ENCODE measurements around the gene SLC2A13. TPM values are rescaled to one million over a fixed set of nuclear protein-coding genes. Genes with fewer than 3 reads are reported as not detected.

SLC2A13 gene
- total and polyA plus RNA-seq, 4 donors, result 3.2 to 21.4 (median 7.4) TPM

DNA sequence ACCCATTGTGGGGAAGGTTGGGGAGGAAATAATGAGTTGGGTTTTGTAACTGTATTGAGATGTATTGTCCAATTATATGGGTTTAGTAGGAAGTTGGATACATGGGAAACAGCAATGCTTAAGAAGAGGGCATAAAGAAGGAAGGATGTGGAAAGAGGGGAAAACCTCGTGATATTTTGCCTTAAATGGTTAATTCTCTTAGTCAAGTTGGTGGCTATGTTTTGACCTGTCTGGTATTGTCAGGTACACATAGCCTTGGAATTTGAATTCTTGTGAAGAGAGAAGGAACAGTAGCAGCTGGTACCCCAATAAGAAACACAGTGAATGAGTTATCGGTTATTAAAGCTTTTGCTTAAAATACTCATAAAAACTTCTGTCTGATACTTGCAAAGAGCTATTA, 32.6 kb upstream of the SLC2A13 start:
- Histone ChIP-seq H3K27me3 (ENCODE audit: control insufficient read depth in 3 of 3, insufficient read depth in 3 of 3, low read length in 2 of 3) (no peaks in the 10 kb centered on the region), H3K9ac (ENCODE audit: insufficient read depth in 1 of 2, low read length in 2 of 2) (no peak overlapping the region), H3K36me3 (ENCODE audit: control insufficient read depth in 4 of 4, insufficient read depth in 4 of 4, low read length in 4 of 4) (no peaks in the 10 kb centered on the region), H3K27ac (ENCODE audit: low read depth in 1 of 2, low read length in 1 of 2) (no peak overlapping the region), H3K4me1 (ENCODE audit: control insufficient read depth in 5 of 5, insufficient read depth in 5 of 5, low read length in 5 of 5) (no peaks in the 10 kb centered on the region), H3K9me3 (ENCODE audit: control insufficient read depth in 4 of 4, insufficient read depth in 3 of 4, low read length in 3 of 4) (no peaks in the 10 kb centered on the region), H3K4me3 (no peak overlapping the region)
- ATAC-seq (ENCODE audit: insufficient read depth, low FRiP score), result no peak
- 75 to 78% methylated on average over 2 of the region's 2 CpGs for WGBS, 2 donors
- TF ChIP-seq, protein P1, sequence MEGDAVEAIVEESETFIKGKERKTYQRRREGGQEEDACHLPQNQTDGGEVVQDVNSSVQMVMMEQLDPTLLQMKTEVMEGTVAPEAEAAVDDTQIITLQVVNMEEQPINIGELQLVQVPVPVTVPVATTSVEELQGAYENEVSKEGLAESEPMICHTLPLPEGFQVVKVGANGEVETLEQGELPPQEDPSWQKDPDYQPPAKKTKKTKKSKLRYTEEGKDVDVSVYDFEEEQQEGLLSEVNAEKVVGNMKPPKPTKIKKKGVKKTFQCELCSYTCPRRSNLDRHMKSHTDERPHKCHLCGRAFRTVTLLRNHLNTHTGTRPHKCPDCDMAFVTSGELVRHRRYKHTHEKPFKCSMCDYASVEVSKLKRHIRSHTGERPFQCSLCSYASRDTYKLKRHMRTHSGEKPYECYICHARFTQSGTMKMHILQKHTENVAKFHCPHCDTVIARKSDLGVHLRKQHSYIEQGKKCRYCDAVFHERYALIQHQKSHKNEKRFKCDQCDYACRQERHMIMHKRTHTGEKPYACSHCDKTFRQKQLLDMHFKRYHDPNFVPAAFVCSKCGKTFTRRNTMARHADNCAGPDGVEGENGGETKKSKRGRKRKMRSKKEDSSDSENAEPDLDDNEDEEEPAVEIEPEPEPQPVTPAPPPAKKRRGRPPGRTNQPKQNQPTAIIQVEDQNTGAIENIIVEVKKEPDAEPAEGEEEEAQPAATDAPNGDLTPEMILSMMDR (IDR thresholded peaks at IDR 0.05; ENCODE audit: control extremely low read depth, extremely low read depth), result no peak
- DNase-seq, result no peak

DNA sequence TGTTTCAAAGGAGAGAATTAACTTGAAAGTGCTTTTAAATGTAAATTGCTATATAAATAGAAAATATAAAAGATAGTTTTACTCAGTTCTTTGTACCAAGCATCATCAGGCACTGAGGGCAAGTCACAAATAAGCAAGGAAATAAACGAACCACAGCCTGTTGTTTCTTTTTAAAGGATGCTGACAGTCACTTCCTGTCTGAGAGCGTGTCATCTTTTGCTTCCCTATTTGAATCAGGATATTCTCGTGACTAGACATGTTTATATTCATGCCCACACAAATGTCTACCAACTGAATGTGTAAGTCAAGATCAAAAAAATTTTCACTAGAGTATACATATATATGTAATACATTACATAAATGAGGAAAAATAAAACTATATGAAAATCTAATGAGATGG, 31.4 kb upstream of the SLC2A13 start:
- no peaks in the 10 kb centered on the region for H3K27me3 ChIP-seq (ENCODE audit: control insufficient read depth in 3 of 3, insufficient read depth in 3 of 3, low read length in 2 of 3)
- no peaks in the 10 kb centered on the region for H3K4me1 ChIP-seq (ENCODE audit: control insufficient read depth in 5 of 5, insufficient read depth in 5 of 5, low read length in 5 of 5)
- H3K9ac ChIP-seq (ENCODE audit: insufficient read depth in 1 of 2, low read length in 2 of 2), result no peak overlapping the region
- 9 to 24% methylated on average over 3 of the region's 3 CpGs for WGBS, 2 donors
- H3K36me3 ChIP-seq (ENCODE audit: control insufficient read depth in 4 of 4, insufficient read depth in 4 of 4, low read length in 4 of 4), result no peaks in the 10 kb centered on the region
- H3K27ac ChIP-seq (ENCODE audit: low read depth in 1 of 2, low read length in 1 of 2), result no peak overlapping the region
- H3K4me3 ChIP-seq, result no peak overlapping the region
- DNase-seq (peak in 1 of 3 donors; percentile 23), ATAC-seq (ENCODE audit: insufficient read depth, low FRiP score) (no peak)
- TF ChIP-seq, protein P1 (IDR thresholded peaks at IDR 0.05; ENCODE audit: control extremely low read depth, extremely low read depth), result no peak
- no peaks in the 10 kb centered on the region for H3K9me3 ChIP-seq (ENCODE audit: control insufficient read depth in 4 of 4, insufficient read depth in 3 of 4, low read length in 3 of 4)

DNA sequence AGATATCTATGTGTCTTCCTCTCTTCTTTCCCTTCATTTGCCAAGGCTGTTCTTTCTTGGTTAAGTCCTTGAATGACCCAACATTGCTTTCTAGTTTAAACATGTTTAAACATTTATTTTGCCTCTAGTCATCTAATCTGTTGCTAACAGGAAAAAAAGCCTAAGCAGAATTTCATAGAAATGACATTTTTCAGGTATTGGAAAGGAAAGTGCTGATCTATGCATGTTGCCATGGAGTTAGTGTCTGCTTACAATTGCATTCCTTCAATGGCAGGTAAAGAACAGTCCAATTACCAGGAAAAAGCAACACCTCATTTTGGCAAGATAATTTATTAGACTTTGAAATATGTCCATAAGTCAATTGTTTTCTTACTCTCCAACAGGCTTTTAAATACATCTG, 21.5 kb upstream of the SLC2A13 start:
- TF ChIP-seq, protein P1 (IDR thresholded peaks at IDR 0.05; ENCODE audit: control extremely low read depth, extremely low read depth), result no peak
- no peak for ATAC-seq (ENCODE audit: insufficient read depth, low FRiP score)
- Histone ChIP-seq H3K36me3 (ENCODE audit: control insufficient read depth in 4 of 4, insufficient read depth in 4 of 4, low read length in 4 of 4) (no peaks in the 10 kb centered on the region), H3K4me3 (no peak overlapping the region), H3K4me1 (ENCODE audit: control insufficient read depth in 5 of 5, insufficient read depth in 5 of 5, low read length in 5 of 5) (no peaks in the 10 kb centered on the region), H3K27ac (ENCODE audit: low read depth in 1 of 2, low read length in 1 of 2) (no peak overlapping the region), H3K9me3 (ENCODE audit: control insufficient read depth in 4 of 4, insufficient read depth in 3 of 4, low read length in 3 of 4) (no peaks in the 10 kb centered on the region), H3K27me3 (ENCODE audit: control insufficient read depth in 3 of 3, insufficient read depth in 3 of 3, low read length in 2 of 3) (no peaks in the 10 kb centered on the region), H3K9ac (ENCODE audit: insufficient read depth in 1 of 2, low read length in 2 of 2) (no peak overlapping the region)
- no peak for DNase-seq

DNA sequence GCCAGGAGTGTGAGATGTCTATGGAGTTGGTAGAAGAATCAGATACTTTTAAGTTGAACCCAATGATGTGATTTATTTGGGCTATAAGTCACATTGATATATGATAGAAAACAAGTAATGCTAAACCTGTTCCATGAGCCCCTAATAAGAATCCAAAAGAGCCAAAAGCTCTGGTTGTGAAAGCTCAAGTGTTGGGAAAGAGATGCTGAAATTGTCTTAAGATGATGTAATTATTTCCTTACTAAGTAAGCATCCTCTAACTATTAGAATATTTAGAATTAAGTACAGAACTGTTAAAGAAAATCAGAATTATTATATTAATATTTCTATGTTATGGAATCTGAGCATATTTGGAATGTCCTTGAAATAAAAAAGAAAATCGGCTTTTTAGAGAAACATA, 17.6 kb upstream of the SLC2A13 start:
- DNase-seq (no peak), ATAC-seq (ENCODE audit: insufficient read depth, low FRiP score) (no peak)
- Histone ChIP-seq H3K9ac (ENCODE audit: insufficient read depth in 1 of 2, low read length in 2 of 2) (no peak overlapping the region), H3K4me1 (ENCODE audit: control insufficient read depth in 5 of 5, insufficient read depth in 5 of 5, low read length in 5 of 5) (no peaks in the 10 kb centered on the region), H3K9me3 (ENCODE audit: control insufficient read depth in 4 of 4, insufficient read depth in 3 of 4, low read length in 3 of 4) (no peaks in the 10 kb centered on the region), H3K27me3 (ENCODE audit: control insufficient read depth in 3 of 3, insufficient read depth in 3 of 3, low read length in 2 of 3) (no peaks in the 10 kb centered on the region), H3K27ac (ENCODE audit: low read depth in 1 of 2, low read length in 1 of 2) (no peak overlapping the region), H3K36me3 (ENCODE audit: control insufficient read depth in 4 of 4, insufficient read depth in 4 of 4, low read length in 4 of 4) (no peaks in the 10 kb centered on the region), H3K4me3 (no peak overlapping the region)
- TF ChIP-seq, protein P1 (IDR thresholded peaks at IDR 0.05; ENCODE audit: control extremely low read depth, extremely low read depth), result no peak
- WGBS, 2 donors, result 92 to 97% methylated on average over 1 of the region's 1 CpG

Data from lung (tissue), 12 donors.